H1 (cell line): ENCODE data around the gene CIBAR2. TPM values are rescaled to one million over a fixed set of nuclear protein-coding genes. Genes with fewer than 3 reads are reported as not detected.

Source experiments
- CTCF ChIA-PET: fragments of 300-600 bp; sonication (Branson Sonifier 250); formaldehyde crosslinking; loops from one replicate; lab custom pipeline; 2021; ENCODE audit not compliant: partially characterized antibody; lab: Charles Lee
- POLR2A ChIA-PET: fragments of 300-600 bp; sonication (Branson Sonifier 250); formaldehyde crosslinking; loops from one replicate; lab custom pipeline; 2021; ENCODE audit warnings: inconsistent platforms; ENCODE audit not compliant: partially characterized antibody; lab: Charles Lee
- DNase-seq, 2 experiments: peaks; one replicate each; pipeline versions ENCODE4 v3.0.0 to v3.0.0-alpha.2; 2010 to 2022; ENCODE audit warnings: low spot score in 2 of 2, low read depth in 1 of 2, mixed read lengths in 1 of 2
- FAIRE-seq: peaks from 2 replicates; lab custom pipeline; 2011; peaks lifted over from hg19 to GRCh38; lab: Jason Lieb, UNC
- H2AFZ ChIP-seq: 2 replicates; pipeline ENCODE4 v1.8.1; 2012; ENCODE audit warnings: low read length, inconsistent platforms
- H2AK5ac ChIP-seq: 2 replicates; pipeline ENCODE4 v1.6.1; 2013; ENCODE audit warnings: low read depth, low read length
- H2BK120ac ChIP-seq: replicated peaks from 2 replicates; pipeline ENCODE3; 2013; ENCODE audit warnings: low read depth, low read length, inconsistent platforms
- H2BK12ac ChIP-seq: 2 replicates; pipeline ENCODE4 v1.6.1; 2013; ENCODE audit warnings: low read depth, low read length
- H2BK15ac ChIP-seq: 2 replicates; pipeline ENCODE4 v1.6.1; 2013; ENCODE audit warnings: low read length
- H2BK20ac ChIP-seq: 2 replicates; pipeline ENCODE4 v1.6.1; 2013; ENCODE audit warnings: low read length
- H2BK5ac ChIP-seq: 2 replicates; pipeline ENCODE4 v1.6.1; 2013; ENCODE audit warnings: low read depth, low read length
- H3K14ac ChIP-seq: 2 replicates; pipeline ENCODE4 v1.6.1; 2013; ENCODE audit warnings: inconsistent platforms; ENCODE audit not compliant: insufficient read length
- H3K18ac ChIP-seq: 2 replicates; pipeline ENCODE4 v1.6.1; 2013; ENCODE audit warnings: low read length; ENCODE audit errors: extremely low read depth
- H3K23ac ChIP-seq: 2 replicates; pipeline ENCODE4 v1.6.1; 2013; ENCODE audit warnings: inconsistent platforms; ENCODE audit not compliant: insufficient read length
- H3K23me2 ChIP-seq: 2 replicates; pipeline ENCODE4 v1.6.1; 2013; ENCODE audit warnings: low read depth, low read length
- H3K27ac ChIP-seq: 2 replicates; pipeline ENCODE4 v1.6.1; 2011; ENCODE audit warnings: low read depth, low read length, inconsistent platforms
- H3K27me3 ChIP-seq, 4 experiments: replicated peaks in 1 of 4; 1 replicate in 1 of 4; 2 replicates in 3 of 4; pipeline versions ENCODE4 v1.6.1 to v1.8.1; 2011 to 2013; ENCODE audit warnings: low read length in 3 of 4, mild to moderate bottlenecking in 3 of 4, inconsistent platforms in 2 of 4, mixed read lengths in 2 of 4, moderate library complexity in 1 of 4; ENCODE audit not compliant: control insufficient read depth in 3 of 4, insufficient read depth in 3 of 4; ENCODE audit errors: extremely low read depth in 1 of 4
- H3K36me3 ChIP-seq, 4 experiments: 2 replicates each; pipeline versions ENCODE4 v1.6.1 to v1.8.1; 2011 to 2013; ENCODE audit warnings: mild to moderate bottlenecking in 4 of 4, low read length in 3 of 4, moderate library complexity in 2 of 4, control low read depth in 1 of 4, inconsistent platforms in 1 of 4; ENCODE audit not compliant: insufficient read depth in 4 of 4, control insufficient read depth in 2 of 4
- H3K4ac ChIP-seq: replicated peaks from 2 replicates; pipeline ENCODE3; 2013; ENCODE audit warnings: low read length, low read depth, mixed read lengths, inconsistent platforms; ENCODE audit not compliant: insufficient read length
- H3K4me1 ChIP-seq, 4 experiments: replicated peaks in 1 of 4; 1 replicate in 1 of 4; 2 replicates in 3 of 4; pipeline versions ENCODE4 v1.6.1 to v1.8.1; 2011 to 2013; ENCODE audit warnings: low read length in 3 of 4, inconsistent platforms in 2 of 4, mixed read lengths in 1 of 4; ENCODE audit not compliant: insufficient read depth in 4 of 4, control insufficient read depth in 3 of 4
- H3K4me2 ChIP-seq, 2 experiments: 2 replicates each; pipeline versions ENCODE4 v1.6.1 to v1.8.1; 2011 to 2013; ENCODE audit warnings: low read depth in 2 of 2, low read length in 2 of 2, control low read depth in 1 of 2, inconsistent platforms in 1 of 2, mild to moderate bottlenecking in 1 of 2; ENCODE audit not compliant: insufficient read depth in 1 of 2
- H3K4me3 ChIP-seq, 4 experiments: fragments of 200-600, 300-600 bp in 1 of 4; sonication (generic), shearing (Covaris generic), sonication (Bioruptor Twin) in 1 of 4; 2 replicates each; pipeline versions ENCODE4 v1.5.1 to v1.8.1; 2011 to 2016; ENCODE audit warnings: low read length in 4 of 4, low read depth in 3 of 4, control low read depth in 2 of 4, inconsistent platforms in 2 of 4, mild to moderate bottlenecking in 2 of 4, mixed read lengths in 1 of 4, moderate library complexity in 1 of 4; ENCODE audit not compliant: insufficient read depth in 2 of 4; ENCODE audit errors: extremely low read depth in 1 of 4
- H3K56ac ChIP-seq: replicated peaks from 2 replicates; pipeline ENCODE3; 2013; ENCODE audit warnings: low read depth, mild to moderate bottlenecking, mixed read lengths, low read length, inconsistent platforms; ENCODE audit not compliant: insufficient read length
- H3K79me1 ChIP-seq: 2 replicates; pipeline ENCODE4 v1.6.1; 2013; ENCODE audit warnings: low read depth, low read length, control low read depth
- H3K79me2 ChIP-seq, 2 experiments: 2 replicates each; pipeline versions ENCODE4 v1.6.1 to v1.8.1; 2012 to 2013; ENCODE audit warnings: low read length in 2 of 2, mild to moderate bottlenecking in 2 of 2, inconsistent platforms in 1 of 2; ENCODE audit not compliant: insufficient read depth in 2 of 2, control insufficient read depth in 1 of 2
- H3K9ac ChIP-seq, 4 experiments: replicated peaks in 1 of 4; 1 replicate in 1 of 4; 2 replicates in 3 of 4; pipeline versions ENCODE4 v1.6.1 to v1.8.1; 2011 to 2013; ENCODE audit warnings: low read depth in 3 of 4, low read length in 3 of 4, control low read depth in 2 of 4, mild to moderate bottlenecking in 2 of 4, moderate library complexity in 2 of 4, inconsistent platforms in 1 of 4; ENCODE audit errors: extremely low read depth in 1 of 4
- H3K9me3 ChIP-seq, 2 experiments: 2 replicates each; pipeline versions ENCODE4 v1.6.1 to v1.8.1; 2012 to 2013; ENCODE audit warnings: mild to moderate bottlenecking in 2 of 2, moderate library complexity in 2 of 2, control low read depth in 1 of 2, inconsistent platforms in 1 of 2, low read depth in 1 of 2, low read length in 1 of 2, mixed read lengths in 1 of 2; ENCODE audit not compliant: insufficient read depth in 2 of 2
- H4K20me1 ChIP-seq, 2 experiments: replicated peaks in 1 of 2; 2 replicates each; pipeline versions ENCODE3 to v1.8.1; 2011 to 2013; ENCODE audit warnings: inconsistent platforms in 2 of 2, low read length in 2 of 2, mild to moderate bottlenecking in 1 of 2; ENCODE audit not compliant: insufficient read depth in 2 of 2, control insufficient read depth in 1 of 2
- H4K5ac ChIP-seq: 2 replicates; pipeline ENCODE4 v1.6.1; 2013; ENCODE audit warnings: low read length, low read depth, mixed read lengths, inconsistent platforms; ENCODE audit not compliant: insufficient read length
- H4K8ac ChIP-seq: 2 replicates; pipeline ENCODE4 v1.8.0; 2013; ENCODE audit warnings: mild to moderate bottlenecking, moderate library complexity, low read length, inconsistent platforms; ENCODE audit not compliant: insufficient read depth; ENCODE audit errors: extremely low read depth
- H4K91ac ChIP-seq: replicated peaks from 2 replicates; pipeline ENCODE3; 2013; ENCODE audit warnings: low read length, mixed read lengths, inconsistent platforms; ENCODE audit not compliant: insufficient read length
- ASH2L ChIP-seq: fragments of 200-600, 300-600 bp; sonication (generic); IDR thresholded peaks from one replicate; pipeline ENCODE4 v1.7.1; 2017; ENCODE audit warnings: low read length
- CHD2 ChIP-seq: IDR thresholded peaks from 2 replicates; pipeline ENCODE4 v1.6.1; 2012; ENCODE audit warnings: low read length, improper control_type of control experiment
- NRF1 ChIP-seq: IDR thresholded peaks from 2 replicates; pipeline ENCODE4 v1.6.1; 2011; ENCODE audit warnings: mild to moderate bottlenecking, low read depth, low read length, improper control_type of control experiment
- PHF8 ChIP-seq: fragments of 200-600 bp; sonication (generic); conservative IDR thresholded peaks from 2 replicates; pipeline ENCODE4 v1.7.1; 2012; ENCODE audit warnings: low read depth, mild to moderate bottlenecking, inconsistent platforms, low read length, moderate library complexity
- POLR2A ChIP-seq, 2 experiments: IDR thresholded peaks; 1 replicate in 1 of 2; 2 replicates in 1 of 2; pipeline ENCODE4 v1.6.1; 2011; ENCODE audit warnings: low read depth in 2 of 2, low read length in 2 of 2, mild to moderate bottlenecking in 2 of 2; ENCODE audit errors: control extremely low read depth in 1 of 2
- TBP ChIP-seq: IDR thresholded peaks from 2 replicates; pipeline ENCODE4 v1.6.1; 2011; ENCODE audit warnings: low read depth, low read length, improper control_type of control experiment
- TCF12 ChIP-seq: IDR thresholded peaks from 2 replicates; pipeline ENCODE4 v1.6.1; 2011; ENCODE audit warnings: low read depth, mild to moderate bottlenecking, low read length
- WGBS, 2 experiments: shearing (Covaris generic) in 1 of 2; methylation state at CpG; one replicate each; pipeline versions ENCODE4 v1.1.6 to v1.1.7; 2013 to 2015; ENCODE audit warnings: low lambda C conversion rate in 2 of 2, mixed read lengths in 2 of 2, inconsistent platforms in 1 of 2, low coverage in 1 of 2, missing lambda C conversion rate in 1 of 2; ENCODE audit not compliant: insufficient replicate concordance in 2 of 2, insufficient coverage in 1 of 2, insufficient read length in 1 of 2; ENCODE audit errors: extremely low coverage in 1 of 2, missing lambda C conversion rate in 1 of 2; 5-methylcytosine and 5-hydroxymethylcytosine counted together
- polyA plus RNA-seq, 7 experiments: library from polyadenylated mRNA; depleted of rRNA in 3 of 7; stranded (reverse) in 5 of 7; unstranded in 2 of 7; fragments of >200 nt in 5 of 7; fragments of 200-250 nt in 2 of 7; gene quantifications; 1 replicate in 5 of 7; 2 replicates in 1 of 7; 4 replicates in 1 of 7; pipeline versions ENCODE4 v1.2.1 to v1.2.3, GENCODE V29; 2011 to 2013; ENCODE audit warnings: missing spikeins in 2 of 7, mixed read lengths in 2 of 7
- total RNA-seq: library from RNA; stranded (reverse); fragmentation: NEBNext Ultra II Directional; extraction: Animal tissue kit (Norgen Biotek cat#: 25700); gene quantifications from 2 replicates; pipeline ENCODE4 v1.2.1, GENCODE V29; 2021

The CIBAR2 gene
- total and polyA plus RNA-seq, 2 of the 8 experiments (the other 6 are each of a cell fraction or from before 2014, with no cell fraction given): 0.18 TPM; not detected in 1

DNA sequence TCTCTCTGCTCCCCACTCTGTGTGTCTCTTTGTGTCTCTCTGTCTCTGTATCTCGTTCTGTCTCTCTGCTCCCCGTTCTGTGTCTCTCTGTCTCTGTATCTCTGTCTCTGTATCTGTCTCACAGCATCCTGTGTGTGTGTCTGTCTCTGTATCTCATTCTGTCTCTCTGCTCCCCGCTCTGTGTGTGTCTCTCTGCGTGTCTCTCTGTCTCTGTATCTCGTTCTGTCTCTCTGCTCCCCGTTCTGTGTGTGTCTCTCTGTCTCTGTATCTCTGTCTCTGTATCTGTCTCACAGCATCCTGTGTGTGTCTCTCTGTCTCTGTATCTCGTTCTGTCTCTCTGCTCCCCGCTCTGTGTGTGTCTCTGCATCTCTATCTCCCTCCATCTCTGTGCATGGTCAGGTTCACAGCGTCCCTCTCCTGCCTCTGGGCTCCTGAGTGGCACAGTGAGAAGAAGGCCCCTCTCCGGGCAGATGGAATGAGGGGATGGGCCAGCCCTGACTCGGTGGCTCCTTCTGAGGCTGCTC, 38.9 kb upstream of the CIBAR2 start:
- 0 out of 2 replicates have a peak, but pooled peaks cover 3% of the 10 kb centered on the region for H3K23me2 ChIP-seq
- TF ChIP-seq NRF1 (no peak), TBP (no peak), POLR2A (IDR thresholded peaks at IDR 0.05; ENCODE audit: control extremely low read depth in 1 of 2, low read depth in 2 of 2, low read length in 2 of 2) (no peak), ASH2L (no peak), CHD2 (no peak), TCF12 (no peak), PHF8 (no peak)
- 81% methylated on average over 11 of the region's 11 CpGs; no CpG with 5 or more reads in 1 of the 2 experiments for WGBS, 2 experiments
- no peak overlapping the region for H3K23ac ChIP-seq
- no peak overlapping the region for H4K5ac ChIP-seq
- H3K4ac ChIP-seq: no peak overlapping the region
- H2BK5ac ChIP-seq: no peak overlapping the region
- no peak overlapping the region for H4K91ac ChIP-seq
- H3K4me2 ChIP-seq: no peak overlapping the region
- H4K20me1 ChIP-seq: no peaks in the 10 kb centered on the region
- H3K9me3 ChIP-seq: no peaks in the 10 kb centered on the region
- H2BK120ac ChIP-seq: no peak overlapping the region
- no peaks in the 10 kb centered on the region for H3K27me3 ChIP-seq
- DNase-seq (no peak), FAIRE-seq (no peak)
- no peak overlapping the region for H2BK15ac ChIP-seq
- no peak overlapping the region for H3K9ac ChIP-seq
- H2BK12ac ChIP-seq: no peak overlapping the region; the same call in 1 of the 2 replicates
- H3K79me2 ChIP-seq: no peaks in the 10 kb centered on the region
- no peaks in the 10 kb centered on the region for H3K79me1 ChIP-seq
- H3K14ac ChIP-seq: no peak overlapping the region
- H3K27ac ChIP-seq: no peak overlapping the region
- ChIA-PET CTCF (no interaction called here), POLR2A (no interaction called here)
- no peaks in the 10 kb centered on the region for H3K36me3 ChIP-seq
- no peak overlapping the region for H3K4me3 ChIP-seq
- H2BK20ac ChIP-seq: no peak overlapping the region
- no peak overlapping the region for H3K18ac ChIP-seq
- no peak overlapping the region for H2AFZ ChIP-seq
- H3K56ac ChIP-seq: no peak overlapping the region
- H2AK5ac ChIP-seq: 0 out of 2 replicates have a peak overlapping the region, but pooled peaks have one; percentile 13
- H4K8ac ChIP-seq: no peak overlapping the region
- H3K4me1 ChIP-seq: peaks cover 0 to 2% (median 0%) of the 10 kb centered on the region in 4 experiments; a peak in 2 of 7 replicates
